Epithelial cell of proximal tubule (primary cell): ENCODE results near the gene PRMT7. TPM values are rescaled to one million over a fixed set of nuclear protein-coding genes. Genes with fewer than 3 reads are reported as not detected.

Experiments used
- DNase-seq: peaks from one replicate; pipeline ENCODE4 v3.0.0-alpha.2; 2011; ENCODE audit warnings: low read depth
- H3K4me3 ChIP-seq: 2 replicates; pipeline ENCODE4 v1.5.1; 2011; ENCODE audit warnings: low read depth, mild to moderate bottlenecking, low read length
- total RNA-seq: library from RNA; depleted of rRNA; stranded (reverse); fragments of >200 nt; gene quantifications from 2 replicates; pipeline ENCODE4 v1.2.3, GENCODE V29; 2015
- TF ChIP-seq, protein P1 (sequence below): conservative IDR thresholded peaks from 2 replicates; pipeline ENCODE4 v1.5.1; 2012; ENCODE audit warnings: low read depth, mild to moderate bottlenecking, low read length

PRMT7 gene
- total RNA-seq, 1 donor from 2014 or later = 32.1 TPM

DNA sequence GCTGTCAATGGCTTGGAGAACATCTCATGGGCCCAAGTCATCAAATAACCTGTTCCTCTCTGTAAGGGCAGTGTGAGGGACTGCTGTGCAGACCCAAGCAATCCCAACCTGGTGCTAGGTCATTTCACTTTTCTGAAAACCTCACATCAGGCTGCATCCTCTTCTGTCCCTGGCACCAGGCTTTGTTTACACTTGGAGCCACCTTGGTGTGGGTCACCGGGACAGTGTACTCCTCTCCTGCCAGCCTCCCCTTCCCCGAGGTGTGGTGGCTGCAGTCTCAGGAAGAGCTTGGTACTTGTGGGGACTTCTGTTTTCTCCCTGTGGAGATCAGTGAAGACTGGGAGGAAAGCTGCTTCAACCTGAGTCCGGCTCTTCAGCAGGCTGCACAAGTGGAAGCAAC, 12.5 kb upstream of the PRMT7 start:
- TF ChIP-seq, protein P1, sequence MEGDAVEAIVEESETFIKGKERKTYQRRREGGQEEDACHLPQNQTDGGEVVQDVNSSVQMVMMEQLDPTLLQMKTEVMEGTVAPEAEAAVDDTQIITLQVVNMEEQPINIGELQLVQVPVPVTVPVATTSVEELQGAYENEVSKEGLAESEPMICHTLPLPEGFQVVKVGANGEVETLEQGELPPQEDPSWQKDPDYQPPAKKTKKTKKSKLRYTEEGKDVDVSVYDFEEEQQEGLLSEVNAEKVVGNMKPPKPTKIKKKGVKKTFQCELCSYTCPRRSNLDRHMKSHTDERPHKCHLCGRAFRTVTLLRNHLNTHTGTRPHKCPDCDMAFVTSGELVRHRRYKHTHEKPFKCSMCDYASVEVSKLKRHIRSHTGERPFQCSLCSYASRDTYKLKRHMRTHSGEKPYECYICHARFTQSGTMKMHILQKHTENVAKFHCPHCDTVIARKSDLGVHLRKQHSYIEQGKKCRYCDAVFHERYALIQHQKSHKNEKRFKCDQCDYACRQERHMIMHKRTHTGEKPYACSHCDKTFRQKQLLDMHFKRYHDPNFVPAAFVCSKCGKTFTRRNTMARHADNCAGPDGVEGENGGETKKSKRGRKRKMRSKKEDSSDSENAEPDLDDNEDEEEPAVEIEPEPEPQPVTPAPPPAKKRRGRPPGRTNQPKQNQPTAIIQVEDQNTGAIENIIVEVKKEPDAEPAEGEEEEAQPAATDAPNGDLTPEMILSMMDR = no peak
- H3K4me3 ChIP-seq = no peak overlapping the region
- DNase-seq = no peak

DNA sequence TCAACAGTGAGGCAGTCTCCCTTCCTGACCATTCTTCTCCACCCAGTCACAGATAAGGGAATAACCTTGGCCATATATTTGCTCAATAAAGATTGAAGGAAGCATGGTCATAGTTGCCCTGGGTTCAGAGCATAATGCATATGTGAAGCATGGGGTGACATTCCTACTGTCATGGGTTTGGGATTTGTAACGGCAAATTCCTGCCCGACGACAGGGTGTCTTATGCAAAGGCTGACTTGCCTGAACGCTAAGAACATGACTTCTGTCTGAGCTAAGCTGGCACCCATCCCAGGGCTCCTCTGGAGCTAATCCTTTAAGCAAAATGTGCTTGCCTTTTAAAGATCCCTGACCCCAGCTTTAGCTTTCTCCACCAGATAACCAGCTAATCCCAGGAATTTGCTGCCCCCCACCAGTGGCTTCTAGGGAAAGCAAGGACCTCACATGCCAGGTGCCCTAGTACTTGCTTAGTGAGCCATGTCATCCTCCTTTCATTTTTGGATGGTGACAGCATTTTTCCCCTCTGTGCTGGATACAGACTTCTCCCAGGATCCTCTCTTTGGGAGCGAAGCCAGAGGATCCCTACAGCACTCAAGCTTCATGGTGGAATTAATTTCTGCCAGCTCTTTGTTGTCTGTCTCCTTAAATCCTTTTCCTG, 11.8 kb upstream of the PRMT7 start:
- no peak for DNase-seq
- H3K4me3 ChIP-seq = no peak overlapping the region
- TF ChIP-seq, protein P1 = no peak

DNA sequence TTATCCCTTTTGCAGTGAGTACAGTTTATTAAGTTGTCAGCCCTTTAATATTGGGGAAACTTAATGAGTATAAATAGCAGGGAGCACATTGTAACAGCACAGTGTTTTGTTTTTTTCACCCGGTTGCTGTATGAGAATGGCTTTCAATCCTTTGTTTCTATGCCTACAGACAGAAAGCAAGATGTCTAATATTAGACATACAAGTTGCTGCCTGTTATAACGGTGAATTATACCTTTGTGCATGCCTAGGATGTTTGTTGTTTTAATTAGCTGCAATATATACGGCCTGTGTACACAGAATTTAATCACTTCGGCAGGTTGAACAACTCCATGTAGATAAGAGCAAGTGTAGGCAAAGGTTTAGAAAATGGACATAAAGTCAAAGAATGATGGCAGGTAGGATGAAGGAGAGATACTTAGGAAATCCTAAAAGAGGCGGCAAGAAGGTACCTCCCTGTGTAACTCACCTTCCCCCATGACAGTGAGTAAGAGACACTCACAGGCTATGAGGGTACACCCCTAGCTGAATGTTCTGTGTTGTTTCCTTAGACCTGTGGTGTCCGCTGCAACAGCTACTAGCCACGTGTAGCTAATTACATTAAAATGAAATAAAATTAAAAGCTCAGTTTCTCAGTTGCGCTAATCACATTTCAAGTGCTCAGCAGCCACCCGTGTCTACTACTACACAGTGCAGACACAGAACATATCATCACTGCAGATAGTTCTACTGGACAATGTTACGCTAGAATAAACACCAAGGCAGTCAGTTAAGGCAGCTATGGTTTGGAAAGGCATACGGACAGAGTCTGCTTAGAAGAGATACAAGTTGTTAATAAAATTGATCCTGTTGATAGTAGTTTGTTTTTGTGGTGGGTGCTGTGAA, 11.0 kb upstream of the PRMT7 start:
- no peak for DNase-seq
- TF ChIP-seq, protein P1 = no peak
- no peak overlapping the region for H3K4me3 ChIP-seq

DNA sequence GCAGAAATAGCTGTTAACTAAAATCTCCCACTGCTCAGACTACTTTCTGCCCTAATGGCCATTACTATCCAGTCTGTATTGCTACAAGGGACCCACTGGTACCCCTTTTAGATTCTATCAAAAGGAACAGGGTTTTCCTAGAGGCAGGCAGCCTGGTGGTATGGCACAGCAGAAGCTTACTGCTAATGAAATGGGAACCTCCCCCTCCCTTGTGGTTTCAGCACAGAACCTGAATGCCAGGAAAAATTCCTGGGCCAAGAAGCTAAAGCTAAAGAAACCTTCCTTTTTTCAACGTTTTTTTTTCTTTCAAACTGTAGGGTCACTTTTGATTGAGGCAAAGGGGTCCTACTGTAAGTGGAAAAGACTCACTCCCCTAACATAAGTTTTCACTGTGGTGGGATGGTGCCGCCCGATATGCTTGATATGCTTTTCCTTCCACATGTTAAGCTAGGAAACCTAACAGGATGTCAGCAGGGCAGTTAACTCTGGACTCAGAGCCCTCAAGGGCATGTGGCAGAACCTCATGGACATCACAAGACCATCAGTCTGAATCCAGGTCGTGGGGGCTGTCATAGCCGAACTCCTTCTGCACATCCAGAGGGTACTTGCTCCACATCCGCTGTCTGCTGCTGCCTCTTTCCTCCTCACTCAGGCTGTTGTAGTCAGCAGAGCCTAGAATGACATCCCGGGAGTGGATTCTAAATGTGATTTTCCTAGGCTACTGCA, 9.9 kb upstream of the PRMT7 start:
- TF ChIP-seq, protein P1 = no peak
- no peak overlapping the region for H3K4me3 ChIP-seq
- no peak for DNase-seq

DNA sequence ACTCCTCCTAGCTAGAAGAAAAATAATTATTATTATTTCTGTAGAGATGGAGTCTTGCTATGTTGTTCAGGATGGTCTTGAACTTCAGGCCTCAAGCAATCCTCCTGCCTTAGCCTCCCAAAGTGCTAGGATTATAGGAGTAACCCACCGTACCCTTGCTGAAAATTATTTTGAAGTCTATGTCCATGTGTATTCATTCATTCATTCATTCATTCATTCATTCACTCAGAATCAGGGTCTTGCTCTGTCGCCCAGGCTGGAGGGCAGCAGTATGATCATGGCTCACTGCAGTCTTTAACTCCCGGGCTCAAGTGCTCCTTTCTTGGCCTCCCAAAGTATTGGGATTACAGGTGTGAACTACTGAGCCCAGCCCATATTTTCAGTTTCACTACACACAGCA, 4.2 kb upstream of the PRMT7 start:
- H3K4me3 ChIP-seq = no peak overlapping the region
- DNase-seq = no peak
- TF ChIP-seq, protein P1 = no peak

DNA sequence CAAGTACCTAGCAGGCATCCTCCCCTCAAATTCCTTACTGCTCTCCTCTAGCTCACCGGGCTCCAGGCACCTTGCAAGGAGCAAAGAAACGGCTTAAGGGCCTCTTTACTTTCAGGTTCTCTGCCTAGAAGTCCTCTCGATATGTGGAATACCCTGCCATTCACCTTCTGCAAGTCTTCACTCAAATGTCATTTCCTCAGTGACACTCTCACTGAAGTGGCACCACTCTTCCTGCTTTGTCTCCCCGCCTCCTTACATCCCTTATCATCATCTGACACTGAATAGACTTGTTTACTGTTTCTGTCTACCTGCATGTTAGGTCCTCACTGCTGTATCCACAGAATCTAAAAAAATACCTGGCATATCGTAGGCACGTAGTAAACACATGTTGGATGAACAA, 1.0 kb upstream of the PRMT7 start:
- H3K4me3 ChIP-seq = peak overlapping the region; percentile 92
- DNase-seq = no peak
- TF ChIP-seq, protein P1 = no peak
